GM12864 (cell line): ENCODE data around the gene FASTKD3.

Source experiments
- DNase-seq: peaks from one replicate; pipeline ENCODE4 v3.0.0-alpha.2; 2011; ENCODE audit warnings: low read depth
- H3K4me3 ChIP-seq: 2 replicates; pipeline ENCODE4 v1.5.1; 2011; ENCODE audit warnings: mild to moderate bottlenecking, low read depth, low read length, control low read depth
- CTCF ChIP-seq: IDR thresholded peaks from 2 replicates; pipeline ENCODE4 v1.5.1; 2011; ENCODE audit warnings: low read depth, mild to moderate bottlenecking, moderate library complexity, low read length, control low read depth, inconsistent platforms; ENCODE audit errors: missing control alignments

The FASTKD3 gene

GRCh38 chr5:7881091-7881490 is 12.3 kb upstream of the FASTKD3 start:
- H3K4me3 ChIP-seq: no peak overlapping the region
- DNase-seq: no peak
- peak; percentile 15 for TF ChIP-seq CTCF

GRCh38 chr5:7878381-7878873 is 9.6 kb upstream of the FASTKD3 start:
- TF ChIP-seq CTCF: no peak
- no peak overlapping the region for H3K4me3 ChIP-seq
- peak; percentile 57 for DNase-seq

GRCh38 chr5:7877851-7878250 is 9.0 kb upstream of the FASTKD3 start:
- H3K4me3 ChIP-seq: no peak overlapping the region
- DNase-seq: no peak
- no peak for TF ChIP-seq CTCF

GRCh38 chr5:7876867-7877266 is 8.0 kb upstream of the FASTKD3 start:
- H3K4me3 ChIP-seq: no peak overlapping the region
- TF ChIP-seq CTCF: no peak
- DNase-seq: no peak

GRCh38 chr5:7875151-7875550 is 6.3 kb upstream of the FASTKD3 start:
- no peak for DNase-seq
- H3K4me3 ChIP-seq: no peak overlapping the region
- no peak for TF ChIP-seq CTCF

- DNase-seq: no peak
- TF ChIP-seq CTCF: no peak
- no peak overlapping the region for H3K4me3 ChIP-seq
Measured at GRCh38 chr5:7874639-7875038, 5.8 kb upstream of the FASTKD3 start.

GRCh38 chr5:7873216-7873615 is 4.4 kb upstream of the FASTKD3 start:
- H3K4me3 ChIP-seq: peak overlapping the region; percentile 13; the same call in 1 of the 2 replicates
- DNase-seq: peak; percentile 51
- no peak for TF ChIP-seq CTCF
